Omental fat pad (tissue), 4 donors: ENCODE results near the gene GALP. TPM values are rescaled to one million over a fixed set of nuclear protein-coding genes. Genes with fewer than 3 reads are reported as not detected.

ENCODE experiments used
- ATAC-seq: fragments of 150-250 bp; one replicate; pipeline ENCODE4 v1.9.1; 2016; ENCODE audit warnings: mild to moderate bottlenecking, moderate library complexity; ENCODE audit not compliant: low FRiP score
- DNase-seq: peaks from one replicate; pipeline ENCODE4 v3.0.0-alpha.2; 2019; ENCODE audit warnings: low spot score
- total RNA-seq, 4 donors: library from RNA; depleted of rRNA; stranded (reverse); fragments of >200 nt; gene quantifications; one replicate each; pipeline ENCODE4 v1.1.0, GENCODE V29; 2016
- TF ChIP-seq, protein P1 (sequence below), 3 donors: fragments of 450-650 bp; IDR thresholded peaks; one replicate each; pipeline ENCODE4 v1.5.1; 2016 to 2017; ENCODE audit warnings: antibody characterized with exemption in 3 of 3, mild to moderate bottlenecking in 3 of 3, moderate library complexity in 2 of 3

Gene GALP
- total RNA-seq, 4 donors from 2014 or later = not detected

DNA sequence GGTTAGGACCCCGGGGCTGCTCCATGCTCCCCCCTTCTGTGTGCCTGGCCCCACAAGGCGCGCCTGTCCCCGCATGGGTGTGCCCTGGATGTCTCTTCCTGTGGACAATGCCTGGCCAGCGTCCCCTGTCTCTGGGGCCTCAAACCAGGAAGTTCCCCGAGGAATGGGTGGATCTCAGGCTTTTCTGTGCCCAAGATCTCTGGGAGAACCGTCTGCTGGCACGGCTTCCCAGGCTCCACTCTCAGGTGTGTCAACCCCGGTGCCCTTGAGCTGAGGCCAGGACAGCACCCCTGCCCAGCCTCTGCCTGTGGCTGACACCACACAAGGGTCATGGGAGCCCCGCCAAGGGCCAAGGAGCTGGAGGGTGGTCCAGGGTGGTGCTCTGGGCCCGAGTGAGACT is 19.0 kb upstream of the GALP start:
- ATAC-seq (no peak), DNase-seq (no peak)
- TF ChIP-seq, protein P1, sequence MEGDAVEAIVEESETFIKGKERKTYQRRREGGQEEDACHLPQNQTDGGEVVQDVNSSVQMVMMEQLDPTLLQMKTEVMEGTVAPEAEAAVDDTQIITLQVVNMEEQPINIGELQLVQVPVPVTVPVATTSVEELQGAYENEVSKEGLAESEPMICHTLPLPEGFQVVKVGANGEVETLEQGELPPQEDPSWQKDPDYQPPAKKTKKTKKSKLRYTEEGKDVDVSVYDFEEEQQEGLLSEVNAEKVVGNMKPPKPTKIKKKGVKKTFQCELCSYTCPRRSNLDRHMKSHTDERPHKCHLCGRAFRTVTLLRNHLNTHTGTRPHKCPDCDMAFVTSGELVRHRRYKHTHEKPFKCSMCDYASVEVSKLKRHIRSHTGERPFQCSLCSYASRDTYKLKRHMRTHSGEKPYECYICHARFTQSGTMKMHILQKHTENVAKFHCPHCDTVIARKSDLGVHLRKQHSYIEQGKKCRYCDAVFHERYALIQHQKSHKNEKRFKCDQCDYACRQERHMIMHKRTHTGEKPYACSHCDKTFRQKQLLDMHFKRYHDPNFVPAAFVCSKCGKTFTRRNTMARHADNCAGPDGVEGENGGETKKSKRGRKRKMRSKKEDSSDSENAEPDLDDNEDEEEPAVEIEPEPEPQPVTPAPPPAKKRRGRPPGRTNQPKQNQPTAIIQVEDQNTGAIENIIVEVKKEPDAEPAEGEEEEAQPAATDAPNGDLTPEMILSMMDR (IDR thresholded peaks at IDR 0.05) = no peak

DNA sequence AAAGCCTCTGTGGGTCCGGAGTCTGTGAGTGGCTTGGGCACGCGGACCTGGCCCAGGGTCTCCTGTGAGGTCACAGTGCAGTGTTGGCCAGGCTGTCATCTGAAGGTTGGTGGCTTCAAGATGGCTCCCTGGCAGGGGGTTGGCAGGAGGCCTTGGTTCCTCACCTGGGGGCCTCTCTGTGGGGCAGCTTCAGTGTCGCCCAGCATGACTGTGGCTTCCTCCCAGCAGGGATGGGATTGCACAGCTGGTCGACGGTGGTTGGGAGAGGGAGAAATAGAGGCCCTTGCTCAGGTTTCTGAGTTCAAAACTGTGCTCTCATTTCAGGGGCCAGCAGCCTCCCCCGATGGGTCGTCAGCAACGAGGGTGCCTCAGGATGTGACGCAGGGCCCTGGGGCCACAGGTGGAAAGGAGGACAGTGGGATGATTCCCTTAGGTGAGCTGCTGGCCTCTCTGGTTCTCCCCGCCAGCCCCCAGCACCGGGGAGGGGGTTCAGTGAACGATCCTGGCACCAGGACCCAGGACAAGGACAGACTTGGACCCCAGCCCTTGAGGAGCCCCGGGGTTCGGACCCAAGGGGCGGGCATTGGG is 17.5 kb upstream of the GALP start:
- no peak for DNase-seq
- TF ChIP-seq, protein P1 (IDR thresholded peaks at IDR 0.05) = no peak

DNA sequence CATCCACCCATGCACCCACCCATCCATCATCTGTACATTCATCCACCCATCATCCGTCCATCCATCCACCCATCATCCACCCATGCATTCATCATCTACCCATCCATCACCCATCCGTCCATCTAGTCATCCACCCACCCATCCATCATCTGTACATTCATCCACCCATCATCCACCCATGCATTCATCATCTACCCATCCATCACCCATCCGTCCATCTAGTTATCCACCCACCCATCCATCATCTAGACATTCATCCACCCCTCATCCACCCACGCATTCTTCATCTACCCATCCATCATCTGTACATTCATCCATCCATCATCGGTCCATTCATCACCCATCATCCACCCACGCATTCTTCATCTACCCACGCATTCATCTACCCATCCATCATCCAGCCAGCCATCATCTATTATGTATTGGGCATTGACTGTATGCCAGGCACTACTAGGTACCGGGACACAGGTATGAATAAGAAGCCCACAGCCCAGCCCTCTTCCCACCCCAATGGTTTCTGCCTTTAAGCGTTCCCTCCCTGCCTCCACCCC is 16.7 kb upstream of the GALP start:
- DNase-seq = no peak
- TF ChIP-seq, protein P1 (IDR thresholded peaks at IDR 0.05) = no peak
- ATAC-seq = no peak

More for the DNA sequence above, 17.5 kb upstream of the GALP start:
- no peak for ATAC-seq

DNA sequence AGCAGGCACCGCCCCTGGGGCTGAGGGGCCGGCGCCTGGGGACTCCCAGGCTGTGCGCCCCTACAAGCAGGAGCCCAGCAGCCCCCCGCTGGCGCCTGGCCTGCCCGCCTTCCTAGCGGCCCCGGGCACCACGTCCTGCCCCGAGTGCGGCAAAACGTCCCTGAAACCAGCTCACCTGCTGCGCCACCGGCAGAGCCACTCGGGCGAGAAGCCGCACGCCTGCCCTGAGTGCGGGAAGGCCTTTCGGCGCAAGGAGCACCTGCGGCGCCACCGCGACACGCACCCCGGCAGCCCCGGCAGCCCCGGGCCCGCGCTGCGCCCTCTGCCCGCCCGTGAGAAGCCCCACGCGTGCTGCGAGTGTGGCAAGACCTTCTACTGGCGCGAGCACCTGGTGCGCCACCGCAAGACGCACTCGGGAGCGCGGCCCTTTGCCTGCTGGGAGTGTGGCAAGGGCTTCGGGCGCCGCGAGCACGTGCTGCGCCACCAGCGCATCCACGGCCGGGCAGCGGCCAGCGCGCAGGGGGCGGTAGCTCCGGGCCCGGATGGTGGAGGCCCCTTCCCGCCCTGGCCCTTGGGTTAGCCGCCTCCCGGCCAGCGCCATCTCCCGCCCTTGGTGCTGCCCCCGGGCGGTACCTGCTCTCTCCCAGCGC is 16.1 kb upstream of the GALP start:
- no peak for ATAC-seq
- no peak for DNase-seq
- TF ChIP-seq, protein P1 (IDR thresholded peaks at IDR 0.05) = no peak

DNA sequence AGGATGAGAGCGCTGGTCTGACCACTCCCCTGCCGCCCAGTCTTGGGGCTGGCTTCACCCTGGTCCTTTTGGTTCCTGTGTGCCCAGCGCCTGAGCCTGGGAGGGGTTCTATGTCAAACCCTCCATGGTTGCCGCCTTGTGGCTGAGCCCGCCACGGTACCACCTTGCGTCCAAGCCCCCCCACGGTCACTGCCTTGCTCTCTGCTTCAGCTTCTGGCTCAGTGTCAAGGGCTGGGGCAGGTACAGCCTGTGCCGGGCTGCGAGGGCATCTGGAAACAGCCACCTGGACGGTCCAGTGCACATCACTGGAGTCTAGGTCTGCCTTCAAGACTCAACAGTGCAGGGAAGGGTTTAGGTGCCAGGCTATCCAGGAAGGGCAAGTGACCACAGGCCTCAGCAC is 14.3 kb upstream of the GALP start:
- DNase-seq (no peak), ATAC-seq (no peak)
- TF ChIP-seq, protein P1 (IDR thresholded peaks at IDR 0.05) = no peak

DNA sequence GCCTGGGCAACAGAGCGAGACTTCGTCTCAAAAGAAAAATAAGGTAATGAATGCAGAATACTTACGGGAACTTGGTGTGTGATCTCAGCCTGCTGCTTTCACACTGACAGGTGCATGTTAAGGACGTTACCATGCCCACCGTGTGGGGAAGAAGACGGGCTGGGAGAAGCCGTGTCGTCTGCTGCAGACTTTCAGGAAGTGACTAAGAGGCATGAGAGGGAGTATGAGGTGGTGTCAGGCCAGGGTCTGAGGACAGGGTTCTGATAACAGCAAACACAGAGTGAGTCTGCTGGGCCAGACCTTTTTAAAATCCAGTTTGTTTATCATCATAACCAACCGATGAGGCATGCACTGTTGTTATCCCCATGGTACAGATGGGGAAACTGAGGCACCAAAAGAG is 13.6 kb upstream of the GALP start:
- TF ChIP-seq, protein P1 (IDR thresholded peaks at IDR 0.05) = no peak
- no peak for DNase-seq
- no peak for ATAC-seq

DNA sequence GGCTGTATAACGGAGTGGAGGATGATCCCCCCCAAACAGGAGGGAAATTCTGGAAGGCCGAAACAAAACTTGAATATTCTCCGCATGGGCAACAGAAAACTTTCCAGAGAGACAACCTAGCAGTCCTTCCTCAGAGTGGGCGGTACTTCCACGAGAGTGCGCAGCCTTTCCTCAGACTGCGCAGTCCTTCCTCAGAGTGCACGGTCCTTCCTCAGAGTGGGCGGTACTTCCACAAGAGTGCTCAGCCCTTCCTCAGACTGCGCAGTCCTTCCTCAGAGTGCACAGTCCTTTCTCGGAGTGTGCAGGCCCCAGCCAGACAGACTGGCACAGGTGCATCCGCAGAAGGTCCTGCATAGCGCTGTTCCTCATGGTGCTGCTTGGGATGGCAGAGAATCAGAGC is 12.7 kb upstream of the GALP start:
- peak; percentile 26 for ATAC-seq
- TF ChIP-seq, protein P1 (IDR thresholded peaks at IDR 0.05) = no peak

More for the DNA sequence above, 12.7 kb upstream of the GALP start:
- DNase-seq = no peak
